T-helper 1 cell treated with Interleukin-12 subunit alpha and Interleukin-12 subunit beta and Interleukin-4 antibody, amounts not matched to agents 30 μg/mL and 1 μg/mL, for 36 hours (primary cell): ENCODE measurements around the gene CHSY1.

Experiments used
- H3K27ac Mint-ChIP-seq: one replicate; pipeline ENCODE4 v1.8.0; 2021; ENCODE audit warnings: mild to moderate bottlenecking, mixed read lengths
- H3K27me3 Mint-ChIP-seq: one replicate; pipeline ENCODE4 v1.8.0; 2021; ENCODE audit warnings: low read depth, mixed read lengths
- H3K36me3 Mint-ChIP-seq: one replicate; pipeline ENCODE4 v1.8.0; 2021; ENCODE audit warnings: low read depth, mixed read lengths
- H3K4me1 Mint-ChIP-seq: one replicate; pipeline ENCODE4 v1.8.0; 2021; ENCODE audit warnings: low read depth, mixed read lengths
- H3K4me3 Mint-ChIP-seq: one replicate; pipeline ENCODE4 v1.8.0; 2021; ENCODE audit warnings: mild to moderate bottlenecking, moderate library complexity, mixed read lengths
- H3K9me3 Mint-ChIP-seq: one replicate; pipeline ENCODE4 v1.8.0; 2021; ENCODE audit warnings: mixed read lengths

Gene CHSY1

GRCh38 chr15:101173233-101174119 lies 78.4 kb downstream of the CHSY1 start:
- no peaks in the 10 kb centered on the region for H3K27me3 Mint-ChIP-seq
- H3K27ac Mint-ChIP-seq = peak overlapping the region; percentile 23
- H3K4me3 Mint-ChIP-seq = no peak overlapping the region
- H3K36me3 Mint-ChIP-seq = peaks cover 42% of the 10 kb centered on the region
- no peaks in the 10 kb centered on the region for H3K9me3 Mint-ChIP-seq
- H3K4me1 Mint-ChIP-seq = peaks cover 49% of the 10 kb centered on the region

- Mint-ChIP-seq H3K4me1 (peaks cover 57% of the 10 kb centered on the region), H3K4me3 (no peak overlapping the region), H3K9me3 (no peaks in the 10 kb centered on the region), H3K27ac (no peak overlapping the region), H3K27me3 (no peaks in the 10 kb centered on the region), H3K36me3 (peaks cover 33% of the 10 kb centered on the region)
Measured at GRCh38 chr15:101172501-101173071, 79.3 kb downstream of the CHSY1 start.

GRCh38 chr15:101171954-101172353 lies 79.9 kb downstream of the CHSY1 start:
- H3K36me3 Mint-ChIP-seq = peaks cover 33% of the 10 kb centered on the region
- H3K4me3 Mint-ChIP-seq = no peak overlapping the region
- H3K27me3 Mint-ChIP-seq = no peaks in the 10 kb centered on the region
- H3K4me1 Mint-ChIP-seq = peaks cover 60% of the 10 kb centered on the region
- peak overlapping the region; percentile 34 for H3K27ac Mint-ChIP-seq
- H3K9me3 Mint-ChIP-seq = peaks cover 4% of the 10 kb centered on the region

GRCh38 chr15:101170568-101171350 lies 81.1 kb downstream of the CHSY1 start:
- Mint-ChIP-seq H3K27me3 (no peaks in the 10 kb centered on the region), H3K27ac (peak overlapping the region; percentile 52), H3K4me3 (no peak overlapping the region), H3K9me3 (peaks cover 16% of the 10 kb centered on the region), H3K4me1 (peaks cover 57% of the 10 kb centered on the region), H3K36me3 (peaks cover 37% of the 10 kb centered on the region)

GRCh38 chr15:101169495-101170071 lies 82.3 kb downstream of the CHSY1 start:
- peaks cover 24% of the 10 kb centered on the region for H3K9me3 Mint-ChIP-seq
- H3K4me3 Mint-ChIP-seq = no peak overlapping the region
- H3K36me3 Mint-ChIP-seq = peaks cover 36% of the 10 kb centered on the region
- H3K4me1 Mint-ChIP-seq = peaks cover 50% of the 10 kb centered on the region
- H3K27me3 Mint-ChIP-seq = no peaks in the 10 kb centered on the region
- peak overlapping the region; percentile 95 for H3K27ac Mint-ChIP-seq

GRCh38 chr15:101168898-101169494 lies 82.9 kb downstream of the CHSY1 start:
- peaks cover 51% of the 10 kb centered on the region for H3K4me1 Mint-ChIP-seq
- peaks cover 30% of the 10 kb centered on the region for H3K9me3 Mint-ChIP-seq
- peaks cover 35% of the 10 kb centered on the region for H3K36me3 Mint-ChIP-seq
- H3K27me3 Mint-ChIP-seq = no peaks in the 10 kb centered on the region
- H3K27ac Mint-ChIP-seq = peak overlapping the region; percentile 95
- H3K4me3 Mint-ChIP-seq = peak overlapping the region; percentile 74

- H3K4me3 Mint-ChIP-seq = peak overlapping the region; percentile 74
- H3K4me1 Mint-ChIP-seq = peaks cover 51% of the 10 kb centered on the region
- no peaks in the 10 kb centered on the region for H3K27me3 Mint-ChIP-seq
- H3K9me3 Mint-ChIP-seq = peaks cover 36% of the 10 kb centered on the region
- H3K27ac Mint-ChIP-seq = peak overlapping the region; percentile 95
- peaks cover 35% of the 10 kb centered on the region for H3K36me3 Mint-ChIP-seq
Measured at GRCh38 chr15:101168463-101168824, 83.4 kb downstream of the CHSY1 start.

GRCh38 chr15:101167753-101168462 lies 83.9 kb downstream of the CHSY1 start:
- Mint-ChIP-seq H3K4me3 (peak overlapping the region; percentile 67), H3K36me3 (peaks cover 33% of the 10 kb centered on the region), H3K27ac (peak overlapping the region; percentile 95), H3K9me3 (peaks cover 38% of the 10 kb centered on the region), H3K4me1 (peaks cover 52% of the 10 kb centered on the region), H3K27me3 (no peaks in the 10 kb centered on the region)

- Mint-ChIP-seq H3K27me3 (no peaks in the 10 kb centered on the region), H3K4me1 (peaks cover 50% of the 10 kb centered on the region), H3K27ac (peak overlapping the region; percentile 95), H3K4me3 (peak overlapping the region; percentile 67), H3K9me3 (peaks cover 38% of the 10 kb centered on the region), H3K36me3 (peaks cover 33% of the 10 kb centered on the region)
Measured at GRCh38 chr15:101167411-101167752, 84.5 kb downstream of the CHSY1 start.

GRCh38 chr15:101165905-101166471 lies 85.9 kb downstream of the CHSY1 start:
- Mint-ChIP-seq H3K27me3 (no peaks in the 10 kb centered on the region), H3K4me1 (peaks cover 58% of the 10 kb centered on the region), H3K27ac (no peak overlapping the region), H3K36me3 (peaks cover 38% of the 10 kb centered on the region), H3K4me3 (no peak overlapping the region), H3K9me3 (peaks cover 38% of the 10 kb centered on the region)

GRCh38 chr15:101162701-101163483 lies 89.0 kb downstream of the CHSY1 start:
- Mint-ChIP-seq H3K9me3 (peaks cover 38% of the 10 kb centered on the region), H3K4me3 (no peak overlapping the region), H3K27me3 (no peaks in the 10 kb centered on the region), H3K36me3 (peaks cover 34% of the 10 kb centered on the region), H3K27ac (no peak overlapping the region), H3K4me1 (peaks cover 54% of the 10 kb centered on the region)

- Mint-ChIP-seq H3K27ac (peak overlapping the region; percentile 76), H3K9me3 (peaks cover 31% of the 10 kb centered on the region), H3K4me1 (peaks cover 48% of the 10 kb centered on the region), H3K4me3 (peak overlapping the region; percentile 8), H3K27me3 (no peaks in the 10 kb centered on the region), H3K36me3 (peaks cover 28% of the 10 kb centered on the region)
Measured at GRCh38 chr15:101161656-101162055, 90.2 kb downstream of the CHSY1 start.
